ENCODE data around the gene SHLD1.

- TF ChIP-seq CTCF (IDR thresholded peaks at IDR 0.05; ENCODE audit: insufficient read depth, low read length, poor library complexity, severe bottlenecking) (no peak), EZH2phosphoT487 (conservative IDR thresholded peaks at IDR 0.05; ENCODE audit: low read length) (no peak)
Observed at GRCh38 chr20:5720696-5721095, 29.5 kb upstream of the SHLD1 start.
